Uterus (tissue), 4 donors: Measurements from ENCODE around the gene RRAS2. TPM values are rescaled to one million over a fixed set of nuclear protein-coding genes. Genes with fewer than 3 reads are reported as not detected.

Experiments used
- DNase-seq, 2 donors: peaks; one replicate each; pipeline ENCODE4 v3.0.0-alpha.2; 2019 to 2020
- H3K27ac ChIP-seq, 2 donors: fragments of 200-600 bp; sonication (generic); 1 replicate in 1 of 2; 2 replicates in 1 of 2; pipeline ENCODE4 v1.5.1; 2016 to 2018
- H3K27me3 ChIP-seq, 2 donors: fragments of 200-600 bp; sonication (generic); one replicate each; pipeline ENCODE4 v1.5.1; 2018 to 2019; ENCODE audit warnings: control low read depth in 1 of 2
- H3K36me3 ChIP-seq, 2 donors: fragments of 200-600 bp; sonication (generic); one replicate each; pipeline ENCODE4 v1.5.1; 2019; ENCODE audit warnings: control low read depth in 1 of 2
- H3K4me1 ChIP-seq, 2 donors: fragments of 200-600 bp; sonication (generic); one replicate each; pipeline ENCODE4 v1.5.1; 2018 to 2019; ENCODE audit warnings: control low read depth in 1 of 2
- H3K4me3 ChIP-seq, 2 donors: fragments of 200-600 bp; sonication (generic); 1 replicate in 1 of 2; 2 replicates in 1 of 2; pipeline ENCODE4 v1.5.1; 2018 to 2019; ENCODE audit warnings: mild to moderate bottlenecking in 1 of 2
- H3K9me3 ChIP-seq, 2 donors: fragments of 200-600 bp; sonication (generic); one replicate each; pipeline ENCODE4 v1.5.1; 2019; ENCODE audit warnings: control low read depth in 1 of 2
- POLR2A ChIP-seq, 2 donors: fragments of 450-650 bp; IDR thresholded peaks; one replicate each; pipeline ENCODE4 v1.6.1; 2016; ENCODE audit warnings: antibody characterized with exemption in 2 of 2, mild to moderate bottlenecking in 1 of 2, moderate library complexity in 1 of 2
- intact Hi-C: fragments of 100-400 bp; cut with DNase I; formaldehyde crosslinking; loops from one replicate; pipeline ENCODE4 v1.15.1; 2023; ENCODE audit warnings: low total_unique reads
- total RNA-seq, 4 donors: library from RNA; depleted of rRNA in 3 of 4; stranded (reverse); fragments of >200 nt in 3 of 4; gene quantifications; one replicate each; pipeline versions ENCODE4 v1.1.0 to v1.2.4, GENCODE V29; 2014 to 2023
- TF ChIP-seq, protein P1 (sequence below), 4 experiments: fragments of 200-600 bp in 2 of 4; fragments of 450-650 bp in 2 of 4; sonication (generic) in 2 of 4; IDR thresholded peaks; one replicate each; pipeline ENCODE4 v1.5.1; 2016 to 2019; ENCODE audit warnings: antibody characterized with exemption in 4 of 4, mild to moderate bottlenecking in 2 of 4, moderate library complexity in 1 of 4
- donor health status: DM: yes; HTN: yes; CAD: no.

The RRAS2 gene
- total RNA-seq, 4 donors from 2014 or later = 18.7 to 43.6 (median 36.8) TPM

GRCh38 chr11:14270690-14271542, 88.1 kb downstream of the RRAS2 start:
- no peak for TF ChIP-seq POLR2A (IDR thresholded peaks at IDR 0.05)
- TF ChIP-seq, protein P1, sequence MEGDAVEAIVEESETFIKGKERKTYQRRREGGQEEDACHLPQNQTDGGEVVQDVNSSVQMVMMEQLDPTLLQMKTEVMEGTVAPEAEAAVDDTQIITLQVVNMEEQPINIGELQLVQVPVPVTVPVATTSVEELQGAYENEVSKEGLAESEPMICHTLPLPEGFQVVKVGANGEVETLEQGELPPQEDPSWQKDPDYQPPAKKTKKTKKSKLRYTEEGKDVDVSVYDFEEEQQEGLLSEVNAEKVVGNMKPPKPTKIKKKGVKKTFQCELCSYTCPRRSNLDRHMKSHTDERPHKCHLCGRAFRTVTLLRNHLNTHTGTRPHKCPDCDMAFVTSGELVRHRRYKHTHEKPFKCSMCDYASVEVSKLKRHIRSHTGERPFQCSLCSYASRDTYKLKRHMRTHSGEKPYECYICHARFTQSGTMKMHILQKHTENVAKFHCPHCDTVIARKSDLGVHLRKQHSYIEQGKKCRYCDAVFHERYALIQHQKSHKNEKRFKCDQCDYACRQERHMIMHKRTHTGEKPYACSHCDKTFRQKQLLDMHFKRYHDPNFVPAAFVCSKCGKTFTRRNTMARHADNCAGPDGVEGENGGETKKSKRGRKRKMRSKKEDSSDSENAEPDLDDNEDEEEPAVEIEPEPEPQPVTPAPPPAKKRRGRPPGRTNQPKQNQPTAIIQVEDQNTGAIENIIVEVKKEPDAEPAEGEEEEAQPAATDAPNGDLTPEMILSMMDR (IDR thresholded peaks at IDR 0.05) = no peak
- H3K9me3 ChIP-seq = no peaks in the 10 kb centered on the region
- no peaks in the 10 kb centered on the region for H3K4me1 ChIP-seq
- intact Hi-C loops = no loop called here
- no peak overlapping the region for H3K4me3 ChIP-seq
- no peaks in the 10 kb centered on the region for H3K27me3 ChIP-seq
- H3K36me3 ChIP-seq = no peaks in the 10 kb centered on the region
- no peak overlapping the region for H3K27ac ChIP-seq
- no peak for DNase-seq

DNA sequence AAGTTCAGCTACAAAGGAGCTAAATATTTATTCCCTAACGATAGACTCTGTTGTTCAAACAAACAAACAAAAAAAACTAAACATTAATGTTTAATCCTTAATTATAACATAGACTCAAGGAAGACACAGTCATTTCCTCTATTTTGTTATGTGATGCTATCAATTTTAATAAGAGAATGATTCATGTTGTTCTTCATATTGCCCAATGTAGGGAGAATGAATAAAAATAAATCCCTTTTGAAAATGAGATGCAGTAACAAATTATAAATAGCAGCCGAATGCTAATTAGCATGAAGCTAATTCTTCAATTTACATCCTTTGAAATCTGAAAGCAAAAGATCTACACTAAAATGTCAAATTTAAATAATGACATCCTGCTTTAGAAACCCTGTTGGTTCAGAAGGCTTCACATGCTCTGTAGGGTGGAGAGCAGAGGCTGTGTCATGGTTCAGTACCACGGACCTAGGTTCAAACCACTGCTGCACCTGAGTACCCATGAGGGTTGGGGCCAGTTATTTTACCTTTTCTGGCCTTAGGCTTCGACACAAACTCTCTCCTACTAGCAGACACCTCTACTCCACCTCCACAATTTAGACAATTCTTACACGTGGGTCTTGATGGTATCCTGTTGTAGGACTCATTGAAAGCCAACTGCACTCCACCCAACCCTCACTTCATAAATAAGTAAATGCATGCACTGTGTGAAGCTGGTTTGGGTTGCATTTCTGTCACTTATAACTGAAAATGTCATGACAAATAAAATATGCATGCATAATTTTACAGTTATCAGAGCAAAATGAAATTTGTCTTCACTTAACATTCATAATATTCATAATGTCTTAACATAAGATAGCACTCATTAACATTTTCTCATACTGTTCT, 89.0 kb downstream of the RRAS2 start:
- intact Hi-C loops = no loop called here
- DNase-seq = no peak
- Histone ChIP-seq H3K4me3 (no peak overlapping the region), H3K27me3 (no peaks in the 10 kb centered on the region), H3K27ac (no peak overlapping the region), H3K36me3 (no peaks in the 10 kb centered on the region), H3K9me3 (no peaks in the 10 kb centered on the region), H3K4me1 (no peaks in the 10 kb centered on the region)
- TF ChIP-seq POLR2A (IDR thresholded peaks at IDR 0.05) = no peak
- TF ChIP-seq, protein P1 (IDR thresholded peaks at IDR 0.05) = no peak

- no peaks in the 10 kb centered on the region for H3K9me3 ChIP-seq
- no peaks in the 10 kb centered on the region for H3K36me3 ChIP-seq
- H3K4me1 ChIP-seq = no peaks in the 10 kb centered on the region
- H3K27me3 ChIP-seq = no peaks in the 10 kb centered on the region
- TF ChIP-seq, protein P1 (IDR thresholded peaks at IDR 0.05) = no peak
- TF ChIP-seq POLR2A (IDR thresholded peaks at IDR 0.05) = no peak
- DNase-seq = no peak
- intact Hi-C loops = no loop called here
- no peak overlapping the region for H3K27ac ChIP-seq
- H3K4me3 ChIP-seq = no peak overlapping the region
Measured at GRCh38 chr11:14267861-14268635, 90.9 kb downstream of the RRAS2 start.

DNA sequence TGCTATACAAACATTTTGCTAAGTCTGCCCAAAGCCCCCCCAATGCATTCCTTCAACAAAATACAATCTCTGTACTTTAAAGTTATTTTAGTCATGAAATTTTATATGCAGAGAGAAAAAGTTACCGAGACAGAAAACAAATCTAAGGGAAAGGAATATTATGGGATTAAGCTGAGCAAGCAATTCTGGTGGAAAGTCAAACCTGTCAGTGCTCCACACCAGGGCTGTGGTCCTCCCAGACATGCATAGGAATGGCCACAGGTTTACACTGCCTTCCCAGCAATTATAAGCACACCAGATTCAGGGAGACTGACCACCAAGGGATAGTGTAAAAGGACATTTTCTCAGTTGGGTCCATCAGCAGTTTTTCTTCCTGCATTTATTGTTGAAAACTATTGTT, 92.4 kb downstream of the RRAS2 start:
- Histone ChIP-seq H3K4me1 (no peaks in the 10 kb centered on the region), H3K9me3 (no peaks in the 10 kb centered on the region), H3K27ac (no peak overlapping the region), H3K36me3 (no peaks in the 10 kb centered on the region), H3K4me3 (no peak overlapping the region), H3K27me3 (no peaks in the 10 kb centered on the region)
- no peak for DNase-seq
- TF ChIP-seq, protein P1 (IDR thresholded peaks at IDR 0.05) = no peak
- no peak for TF ChIP-seq POLR2A (IDR thresholded peaks at IDR 0.05)
- intact Hi-C loops = no loop called here
